K562 (cell line): ENCODE results near the gene USP35. TPM values are rescaled to one million over a fixed set of nuclear protein-coding genes. Genes with fewer than 3 reads are reported as not detected.

Experiments
- BCL6 ChIP-seq: fragments of 250-450 bp; sonication (Bioruptor Pico); IDR thresholded peaks from 2 replicates; pipeline ENCODE4 v1.4.0; 2020
- DMBX1 ChIP-seq: fragments of 250-450 bp; sonication (Bioruptor Pico); IDR thresholded peaks from 2 replicates; pipeline ENCODE4 v1.8.0; 2022; ENCODE audit warnings: inconsistent platforms, mild to moderate bottlenecking, moderate library complexity, borderline replicate concordance
- EWSR1 ChIP-seq: fragments of 450-650 bp; IDR thresholded peaks from 2 replicates; pipeline ENCODE4 v1.6.1; 2018; ENCODE audit warnings: borderline replicate concordance, mild to moderate bottlenecking, low read depth, moderate library complexity; ENCODE audit not compliant: partially characterized antibody
- JUND ChIP-seq, 2 experiments: IDR thresholded peaks; 2 replicates in 1 of 2; 3 replicates in 1 of 2; pipeline ENCODE4 v1.6.1; 2011; ENCODE audit warnings: borderline replicate concordance in 2 of 2, low read depth in 2 of 2, low read length in 2 of 2, improper control_type of control experiment in 1 of 2, missing biosample characterization in 1 of 2, missing genetic modification characterization in 1 of 2, missing genetic modification reagents in 1 of 2
- KDM4B ChIP-seq, 2 experiments: fragments of 450-650 bp in 1 of 2; sonication (generic) in 1 of 2; IDR thresholded peaks; 2 replicates each; pipeline ENCODE4 v1.6.1; 2016 to 2017; ENCODE audit warnings: borderline replicate concordance in 2 of 2, antibody characterized with exemption in 1 of 2, low read depth in 1 of 2, mild to moderate bottlenecking in 1 of 2
- NR2C2 ChIP-seq, 2 experiments: fragments of 200-800 bp in 1 of 2; sonication (Bioruptor generic) in 1 of 2; sonication (generic) in 1 of 2; formaldehyde crosslinking in 1 of 2; IDR thresholded peaks; 2 replicates each; pipeline versions ENCODE4 v1.6.1 to v1.8.0; 2016 to 2022; ENCODE audit warnings: mild to moderate bottlenecking in 1 of 2, missing compliant biosample characterization in 1 of 2, missing genetic modification characterization in 1 of 2, missing genetic modification reagents in 1 of 2
- PHB ChIP-seq: fragments of 250-450 bp; sonication (Bioruptor Pico); IDR thresholded peaks from 2 replicates; pipeline ENCODE4 v1.5.0; 2021
- RBM14 ChIP-seq: fragments of 200-400 bp; formaldehyde crosslinking; IDR thresholded peaks from 2 replicates; pipeline ENCODE4 v1.6.1; 2018; ENCODE audit warnings: low read depth, mild to moderate bottlenecking, low read length, moderate library complexity, borderline replicate concordance; ENCODE audit not compliant: insufficient read depth
- STAT5A ChIP-seq: IDR thresholded peaks from 2 replicates; pipeline ENCODE4 v1.6.1; 2012; ENCODE audit warnings: low read length, inconsistent platforms, borderline replicate concordance
- TAF9B ChIP-seq: fragments of 450-650 bp; IDR thresholded peaks from 2 replicates; pipeline ENCODE4 v1.6.1; 2018; ENCODE audit warnings: mild to moderate bottlenecking; ENCODE audit not compliant: partially characterized antibody
- ZBTB8A ChIP-seq: fragments of 450-650 bp; IDR thresholded peaks from 2 replicates; pipeline ENCODE4 v1.6.1; 2018; ENCODE audit warnings: mild to moderate bottlenecking, moderate library complexity; ENCODE audit not compliant: partially characterized antibody
- ZNF3 ChIP-seq: fragments of 250-450 bp; sonication (Bioruptor Pico); IDR thresholded peaks from 2 replicates; pipeline ENCODE4 v1.5.0; 2021; ENCODE audit warnings: mild to moderate bottlenecking, moderate library complexity
- ZNF785 ChIP-seq: fragments of 250-450 bp; sonication (Bioruptor Pico); IDR thresholded peaks from 2 replicates; pipeline ENCODE4 v1.4.0; 2020; ENCODE audit warnings: mild to moderate bottlenecking
- polyA plus RNA-seq, 8 experiments: library from polyadenylated mRNA; depleted of rRNA in 4 of 8; stranded (reverse) in 5 of 8; unstranded in 3 of 8; fragments of >200 nt; fragmentation: Nextera tagmentation in 2 of 8; fragmentation: Illumina TruSeq in 1 of 8; extraction: Ambion mirVana in 2 of 8; extraction: Trizol in 1 of 8; gene quantifications; 2 replicates each; pipeline versions ENCODE4 v1.2.1 to v1.2.3, GENCODE V29; 2011 to 2014; ENCODE audit warnings: inconsistent platforms in 1 of 8, missing spikeins in 1 of 8
- total RNA-seq, 7 experiments: library from RNA; depleted of rRNA in 6 of 7; stranded (reverse); fragments of >200 nt in 6 of 7; fragmentation: Illumina TruSeq in 2 of 7; extraction: Trizol in 2 of 7; gene quantifications; 2 replicates each; pipeline versions ENCODE4 v1.2.1 to v1.2.3, GENCODE V29; 2011 to 2021; ENCODE audit warnings: low replicate concordance in 1 of 7
- TF ChIP-seq, protein P1 (sequence below): sonication (generic); formaldehyde crosslinking; IDR thresholded peaks from 2 replicates; pipeline ENCODE4 v1.8.0; 2022; ENCODE audit warnings: missing genetic modification reagents, mild to moderate bottlenecking, borderline replicate concordance
- TF ChIP-seq, protein P2 (sequence below): fragments of 450-650 bp; IDR thresholded peaks from 2 replicates; pipeline ENCODE4 v1.6.1; 2017; ENCODE audit warnings: mild to moderate bottlenecking, moderate library complexity
- TF ChIP-seq, protein P3 (sequence below): fragments of 450-650 bp; conservative IDR thresholded peaks from 2 replicates; pipeline ENCODE4 v1.6.1; 2016; ENCODE audit warnings: missing genetic modification characterization, low read depth, mild to moderate bottlenecking, missing compliant biosample characterization, moderate library complexity
- TF ChIP-seq, protein P4 (sequence below): fragments of 250-450 bp; sonication (Bioruptor Pico); IDR thresholded peaks from 2 replicates; pipeline ENCODE4 v1.4.0; 2020; ENCODE audit warnings: mild to moderate bottlenecking, moderate library complexity, borderline replicate concordance

USP35 gene
- total and polyA plus RNA-seq, 9 of the 15 experiments (the other 6 are each of a cell fraction or from before 2014, with no cell fraction given) = 0.01 to 4.8 (median 3.6) TPM

DNA sequence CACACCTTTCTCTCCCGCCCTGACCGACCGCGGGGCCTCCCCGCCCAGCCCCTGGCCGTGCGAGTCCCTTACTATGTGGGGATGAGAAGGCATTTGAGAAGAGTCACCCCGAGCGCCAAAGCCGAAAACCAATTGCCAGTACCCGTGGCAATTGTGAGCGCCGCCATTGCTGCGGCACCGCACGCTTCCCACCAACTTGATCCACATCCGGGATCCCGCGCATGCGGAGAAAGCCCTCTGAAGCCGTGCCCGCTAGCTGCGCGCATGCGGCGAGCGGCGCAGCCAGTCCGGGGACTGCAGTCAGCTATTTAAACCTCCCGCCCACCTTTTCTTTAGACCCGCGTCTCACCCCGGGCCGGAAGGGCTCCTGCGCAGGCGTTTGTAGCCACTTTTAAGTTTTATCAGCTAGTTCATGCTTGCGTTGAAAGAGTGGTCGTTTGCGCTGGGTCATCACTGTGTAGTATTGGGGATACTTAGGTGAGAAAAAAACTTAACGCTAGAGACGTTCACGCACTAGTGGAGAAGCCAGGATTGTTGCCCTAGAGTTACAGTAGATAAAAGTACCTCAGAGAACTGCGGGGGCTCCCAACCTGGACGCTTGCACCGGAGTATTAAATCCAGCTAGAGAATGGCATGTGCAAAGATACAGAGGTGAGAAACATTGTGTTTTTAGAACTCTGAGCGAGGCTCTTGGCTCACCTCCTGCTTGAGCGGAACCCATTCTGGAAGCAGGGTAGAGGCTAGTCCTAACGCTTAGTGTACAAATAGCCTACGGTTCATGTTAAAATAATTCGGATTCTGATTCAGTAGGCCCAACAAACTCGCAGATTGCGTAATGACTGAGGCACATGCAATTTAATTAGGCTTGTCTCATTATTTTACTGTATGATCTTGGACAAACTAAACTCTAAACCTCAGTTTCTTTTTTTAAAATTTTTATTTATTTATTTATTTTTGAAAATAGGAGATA is 49.0 kb upstream of the USP35 start, which contains the start of gene ALG8 (continued):
- TF ChIP-seq, protein P1, sequence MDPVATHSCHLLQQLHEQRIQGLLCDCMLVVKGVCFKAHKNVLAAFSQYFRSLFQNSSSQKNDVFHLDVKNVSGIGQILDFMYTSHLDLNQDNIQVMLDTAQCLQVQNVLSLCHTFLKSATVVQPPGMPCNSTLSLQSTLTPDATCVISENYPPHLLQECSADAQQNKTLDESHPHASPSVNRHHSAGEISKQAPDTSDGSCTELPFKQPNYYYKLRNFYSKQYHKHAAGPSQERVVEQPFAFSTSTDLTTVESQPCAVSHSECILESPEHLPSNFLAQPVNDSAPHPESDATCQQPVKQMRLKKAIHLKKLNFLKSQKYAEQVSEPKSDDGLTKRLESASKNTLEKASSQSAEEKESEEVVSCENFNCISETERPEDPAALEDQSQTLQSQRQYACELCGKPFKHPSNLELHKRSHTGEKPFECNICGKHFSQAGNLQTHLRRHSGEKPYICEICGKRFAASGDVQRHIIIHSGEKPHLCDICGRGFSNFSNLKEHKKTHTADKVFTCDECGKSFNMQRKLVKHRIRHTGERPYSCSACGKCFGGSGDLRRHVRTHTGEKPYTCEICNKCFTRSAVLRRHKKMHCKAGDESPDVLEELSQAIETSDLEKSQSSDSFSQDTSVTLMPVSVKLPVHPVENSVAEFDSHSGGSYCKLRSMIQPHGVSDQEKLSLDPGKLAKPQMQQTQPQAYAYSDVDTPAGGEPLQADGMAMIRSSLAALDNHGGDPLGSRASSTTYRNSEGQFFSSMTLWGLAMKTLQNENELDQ (CRISPR knock-in tag) = no peak
- TF ChIP-seq STAT5A = no peak
- no peak for TF ChIP-seq EWSR1
- no peak for TF ChIP-seq BCL6 (CRISPR knock-in tag)
- TF ChIP-seq, protein P2, sequence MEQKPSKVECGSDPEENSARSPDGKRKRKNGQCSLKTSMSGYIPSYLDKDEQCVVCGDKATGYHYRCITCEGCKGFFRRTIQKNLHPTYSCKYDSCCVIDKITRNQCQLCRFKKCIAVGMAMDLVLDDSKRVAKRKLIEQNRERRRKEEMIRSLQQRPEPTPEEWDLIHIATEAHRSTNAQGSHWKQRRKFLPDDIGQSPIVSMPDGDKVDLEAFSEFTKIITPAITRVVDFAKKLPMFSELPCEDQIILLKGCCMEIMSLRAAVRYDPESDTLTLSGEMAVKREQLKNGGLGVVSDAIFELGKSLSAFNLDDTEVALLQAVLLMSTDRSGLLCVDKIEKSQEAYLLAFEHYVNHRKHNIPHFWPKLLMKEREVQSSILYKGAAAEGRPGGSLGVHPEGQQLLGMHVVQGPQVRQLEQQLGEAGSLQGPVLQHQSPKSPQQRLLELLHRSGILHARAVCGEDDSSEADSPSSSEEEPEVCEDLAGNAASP = no peak
- no peak for TF ChIP-seq ZNF3 (CRISPR knock-in tag)
- TF ChIP-seq, protein P3, sequence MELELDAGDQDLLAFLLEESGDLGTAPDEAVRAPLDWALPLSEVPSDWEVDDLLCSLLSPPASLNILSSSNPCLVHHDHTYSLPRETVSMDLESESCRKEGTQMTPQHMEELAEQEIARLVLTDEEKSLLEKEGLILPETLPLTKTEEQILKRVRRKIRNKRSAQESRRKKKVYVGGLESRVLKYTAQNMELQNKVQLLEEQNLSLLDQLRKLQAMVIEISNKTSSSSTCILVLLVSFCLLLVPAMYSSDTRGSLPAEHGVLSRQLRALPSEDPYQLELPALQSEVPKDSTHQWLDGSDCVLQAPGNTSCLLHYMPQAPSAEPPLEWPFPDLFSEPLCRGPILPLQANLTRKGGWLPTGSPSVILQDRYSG (tag) = no peak
- TF ChIP-seq TAF9B = peak; percentile 74
- TF ChIP-seq ZBTB8A = no peak
- peak; percentile 44; the same call in 1 of the 2 replicates for TF ChIP-seq JUND (IDR thresholded peaks at IDR 0.05; ENCODE audit: borderline replicate concordance, low read depth, low read length)
- TF ChIP-seq JUND (tag; IDR thresholded peaks at IDR 0.05; ENCODE audit: borderline replicate concordance, low read depth, low read length) = peak; percentile 38; the same call in 2 of the 3 replicates
- TF ChIP-seq PHB (CRISPR knock-in tag) = no peak
- TF ChIP-seq DMBX1 (CRISPR knock-in tag) = no peak
- TF ChIP-seq, protein P4, sequence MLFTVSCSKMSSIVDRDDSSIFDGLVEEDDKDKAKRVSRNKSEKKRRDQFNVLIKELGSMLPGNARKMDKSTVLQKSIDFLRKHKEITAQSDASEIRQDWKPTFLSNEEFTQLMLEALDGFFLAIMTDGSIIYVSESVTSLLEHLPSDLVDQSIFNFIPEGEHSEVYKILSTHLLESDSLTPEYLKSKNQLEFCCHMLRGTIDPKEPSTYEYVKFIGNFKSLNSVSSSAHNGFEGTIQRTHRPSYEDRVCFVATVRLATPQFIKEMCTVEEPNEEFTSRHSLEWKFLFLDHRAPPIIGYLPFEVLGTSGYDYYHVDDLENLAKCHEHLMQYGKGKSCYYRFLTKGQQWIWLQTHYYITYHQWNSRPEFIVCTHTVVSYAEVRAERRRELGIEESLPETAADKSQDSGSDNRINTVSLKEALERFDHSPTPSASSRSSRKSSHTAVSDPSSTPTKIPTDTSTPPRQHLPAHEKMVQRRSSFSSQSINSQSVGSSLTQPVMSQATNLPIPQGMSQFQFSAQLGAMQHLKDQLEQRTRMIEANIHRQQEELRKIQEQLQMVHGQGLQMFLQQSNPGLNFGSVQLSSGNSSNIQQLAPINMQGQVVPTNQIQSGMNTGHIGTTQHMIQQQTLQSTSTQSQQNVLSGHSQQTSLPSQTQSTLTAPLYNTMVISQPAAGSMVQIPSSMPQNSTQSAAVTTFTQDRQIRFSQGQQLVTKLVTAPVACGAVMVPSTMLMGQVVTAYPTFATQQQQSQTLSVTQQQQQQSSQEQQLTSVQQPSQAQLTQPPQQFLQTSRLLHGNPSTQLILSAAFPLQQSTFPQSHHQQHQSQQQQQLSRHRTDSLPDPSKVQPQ = no peak
- peak; percentile 59; the same call in 1 of the 2 replicates for TF ChIP-seq NR2C2 (CRISPR knock-in tag; IDR thresholded peaks at IDR 0.05)
- TF ChIP-seq NR2C2 (tag; IDR thresholded peaks at IDR 0.05) = peak; percentile 98
- TF ChIP-seq ZNF785 (CRISPR knock-in tag) = no peak
- no peak for TF ChIP-seq RBM14
- TF ChIP-seq KDM4B (IDR thresholded peaks at IDR 0.05; ENCODE audit: borderline replicate concordance in 2 of 2, low read depth in 1 of 2) = no peak
